GM12865 (cell line): ENCODE data around the gene ERCC6.

Source experiments
- DNase-seq: peaks from one replicate; pipeline ENCODE4 v3.0.0; 2010; ENCODE audit warnings: low read depth
- H3K4me3 ChIP-seq: 2 replicates; pipeline ENCODE4 v1.5.1; 2011; ENCODE audit warnings: mild to moderate bottlenecking, low read depth, low read length, control low read depth
- TF ChIP-seq, protein P1 (sequence below): IDR thresholded peaks from 2 replicates; pipeline ENCODE4 v1.5.1; 2011; ENCODE audit warnings: low read length, control low read depth, low read depth, inconsistent platforms; ENCODE audit not compliant: insufficient read depth; ENCODE audit errors: missing control alignments

ERCC6 gene

DNA sequence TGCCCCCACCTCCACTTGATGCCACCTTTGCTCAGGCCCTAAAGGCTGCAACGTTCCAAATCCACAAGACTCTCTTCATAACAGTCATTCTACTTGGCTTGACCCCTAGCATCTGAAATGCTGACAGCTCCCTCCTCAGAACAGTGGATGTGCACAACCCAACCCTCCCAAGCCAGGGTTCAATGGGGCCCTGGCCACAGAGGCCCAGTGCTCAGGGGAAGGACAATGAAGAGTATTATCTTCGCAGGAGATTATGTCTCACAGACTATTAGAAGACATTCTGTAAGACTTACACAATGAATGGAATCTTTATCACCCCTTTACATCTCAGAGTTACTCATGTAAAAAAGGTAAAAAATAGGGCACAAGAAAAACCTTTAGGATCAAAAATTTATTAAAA is 20.4 kb downstream of the ERCC6 start:
- no peak overlapping the region for H3K4me3 ChIP-seq
- TF ChIP-seq, protein P1, sequence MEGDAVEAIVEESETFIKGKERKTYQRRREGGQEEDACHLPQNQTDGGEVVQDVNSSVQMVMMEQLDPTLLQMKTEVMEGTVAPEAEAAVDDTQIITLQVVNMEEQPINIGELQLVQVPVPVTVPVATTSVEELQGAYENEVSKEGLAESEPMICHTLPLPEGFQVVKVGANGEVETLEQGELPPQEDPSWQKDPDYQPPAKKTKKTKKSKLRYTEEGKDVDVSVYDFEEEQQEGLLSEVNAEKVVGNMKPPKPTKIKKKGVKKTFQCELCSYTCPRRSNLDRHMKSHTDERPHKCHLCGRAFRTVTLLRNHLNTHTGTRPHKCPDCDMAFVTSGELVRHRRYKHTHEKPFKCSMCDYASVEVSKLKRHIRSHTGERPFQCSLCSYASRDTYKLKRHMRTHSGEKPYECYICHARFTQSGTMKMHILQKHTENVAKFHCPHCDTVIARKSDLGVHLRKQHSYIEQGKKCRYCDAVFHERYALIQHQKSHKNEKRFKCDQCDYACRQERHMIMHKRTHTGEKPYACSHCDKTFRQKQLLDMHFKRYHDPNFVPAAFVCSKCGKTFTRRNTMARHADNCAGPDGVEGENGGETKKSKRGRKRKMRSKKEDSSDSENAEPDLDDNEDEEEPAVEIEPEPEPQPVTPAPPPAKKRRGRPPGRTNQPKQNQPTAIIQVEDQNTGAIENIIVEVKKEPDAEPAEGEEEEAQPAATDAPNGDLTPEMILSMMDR, result no peak
- no peak for DNase-seq

DNA sequence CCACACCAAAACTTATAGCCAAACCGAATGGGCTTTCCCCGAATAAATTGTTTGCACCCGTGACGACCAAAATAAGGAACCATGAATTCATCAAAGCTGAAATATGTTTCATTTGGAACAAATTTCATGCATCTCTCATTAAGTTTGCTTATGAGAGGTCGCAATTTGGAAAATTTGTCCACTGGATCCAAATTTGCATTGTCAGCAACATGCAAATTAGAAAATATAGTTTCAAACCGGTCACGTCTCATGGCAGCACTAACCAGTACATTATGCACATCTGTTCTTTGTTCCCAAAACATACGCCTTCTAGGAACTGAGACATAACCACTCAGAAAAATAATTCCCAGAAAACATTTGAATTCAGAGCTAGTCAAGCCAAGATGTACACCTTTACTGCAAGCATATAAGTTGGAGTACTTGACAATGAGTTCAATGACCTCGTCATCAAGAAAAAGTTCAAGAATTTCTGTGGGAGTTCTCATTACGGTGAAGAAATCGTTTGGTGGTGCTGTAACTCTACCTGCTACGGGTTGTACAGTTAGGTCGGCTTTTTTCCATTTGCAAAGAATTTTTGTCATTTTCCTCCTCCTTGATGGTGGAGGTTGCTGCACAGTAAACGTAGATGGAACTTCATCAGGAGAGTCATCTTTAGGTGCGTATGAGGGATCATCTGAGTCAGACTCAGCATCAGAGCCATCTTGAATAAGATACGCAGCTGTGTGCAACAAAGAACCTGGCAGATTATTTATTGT is 22.5 kb downstream of the ERCC6 start:
- TF ChIP-seq, protein P1, result no peak
- no peak overlapping the region for H3K4me3 ChIP-seq
- DNase-seq, result no peak

DNA sequence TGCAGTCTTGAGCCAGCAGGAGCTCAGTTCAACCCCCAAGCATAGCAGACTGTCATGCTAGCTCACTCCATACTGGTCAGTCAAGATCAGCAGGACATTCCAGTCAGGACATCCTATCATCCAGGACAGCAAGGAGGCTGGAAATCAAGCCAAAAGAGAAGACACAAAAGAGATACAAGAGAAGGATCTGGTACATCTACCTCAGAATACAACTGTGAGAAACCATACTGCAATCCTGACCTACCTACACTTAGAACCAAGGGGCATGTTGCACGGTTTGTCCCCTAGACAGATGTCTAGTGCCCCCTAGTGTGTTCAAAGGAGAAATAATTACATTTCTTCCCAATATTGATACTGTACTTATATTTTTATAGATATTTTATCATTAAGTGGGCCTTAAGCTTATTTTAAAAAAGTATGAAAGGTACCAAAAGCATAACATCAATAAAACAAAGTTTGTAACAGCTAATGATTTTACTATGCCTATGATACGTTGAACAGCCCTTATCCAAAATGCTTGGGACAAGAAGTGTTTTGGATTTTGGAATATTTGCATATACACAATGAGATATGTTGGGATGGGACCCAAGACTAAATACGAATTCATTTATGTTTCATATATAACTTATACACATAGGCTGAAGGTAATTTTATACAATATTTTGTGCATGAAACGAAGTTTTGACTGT is 26.7 kb downstream of the ERCC6 start:
- peak; percentile 56 for DNase-seq
- TF ChIP-seq, protein P1, result peak; percentile 62
- no peak overlapping the region for H3K4me3 ChIP-seq

DNA sequence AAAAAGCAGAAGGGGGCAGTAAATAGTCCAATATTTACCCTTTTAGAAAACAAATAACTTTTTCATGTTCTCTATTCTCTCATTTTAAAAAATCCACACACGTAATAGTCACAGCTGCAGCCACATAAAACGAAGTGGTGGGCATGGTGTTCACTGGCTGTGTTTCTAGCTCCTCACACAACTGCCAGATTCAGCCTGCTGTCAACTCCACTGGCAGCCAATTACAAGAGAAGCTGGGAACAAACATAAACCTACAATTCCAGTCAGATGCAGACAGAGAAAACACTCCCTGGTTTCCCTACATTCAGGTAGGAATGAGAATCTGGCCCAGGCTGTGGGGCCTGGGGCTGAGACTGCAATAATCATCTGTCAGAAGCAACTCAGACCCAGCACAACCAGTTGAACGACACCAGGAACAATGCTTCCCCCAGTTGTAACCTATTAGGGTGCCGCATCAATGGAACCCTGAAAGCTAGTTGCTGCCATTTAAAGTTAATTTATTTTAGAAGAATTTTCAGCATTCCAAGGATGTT is 29.1 kb downstream of the ERCC6 start:
- no peak for DNase-seq
- H3K4me3 ChIP-seq, result no peak overlapping the region
- TF ChIP-seq, protein P1, result no peak

DNA sequence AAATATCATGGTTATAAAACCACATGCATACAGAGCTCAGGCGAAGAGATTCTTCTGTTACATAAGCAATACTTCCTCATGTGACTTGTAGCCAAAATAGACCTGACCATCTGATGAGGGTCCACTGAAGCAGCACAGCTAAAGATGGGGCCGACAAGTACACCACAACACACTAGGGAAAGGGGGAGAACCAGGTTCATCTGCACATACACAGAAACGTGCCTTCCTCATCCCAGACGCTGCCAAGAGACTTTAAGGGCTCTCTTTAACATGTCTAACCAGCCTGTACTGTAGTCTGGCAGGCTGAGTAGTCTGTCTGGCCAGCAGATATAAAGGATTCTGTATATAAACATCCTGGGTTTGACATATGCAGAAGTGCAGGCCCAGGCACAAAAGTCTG is 30.3 kb downstream of the ERCC6 start:
- TF ChIP-seq, protein P1, result no peak
- H3K4me3 ChIP-seq, result no peak overlapping the region
- DNase-seq, result no peak

DNA sequence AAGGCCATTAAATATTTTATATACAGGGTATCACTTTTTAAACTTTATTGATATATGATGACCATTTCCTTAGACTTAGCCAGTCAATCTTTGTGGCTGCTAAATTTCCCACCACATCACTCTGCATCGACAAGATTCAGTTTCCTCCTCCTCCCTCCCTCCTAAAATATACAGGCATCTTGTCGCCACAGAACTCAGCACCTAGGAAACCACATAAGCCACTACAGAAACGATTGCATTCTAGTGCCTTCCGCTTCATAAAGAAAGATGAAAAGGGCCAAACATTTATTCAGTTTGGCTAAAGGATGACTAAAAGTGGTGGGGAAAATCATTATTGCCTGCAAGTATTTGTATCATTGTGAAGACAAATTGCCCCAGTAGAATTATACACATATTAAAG is 30.7 kb downstream of the ERCC6 start:
- DNase-seq, result peak; percentile 10
- TF ChIP-seq, protein P1, result no peak
- no peak overlapping the region for H3K4me3 ChIP-seq
